GM18873 (cell line): ENCODE results near the gene SPDYE2.
A peak's percentile ranks its signal among the peaks of the same experiment; 100 is the strongest.
"Not testable (repeated sequence)": the region's sequence is repeated elsewhere in the genome, so short reads cannot be mapped to it uniquely, and the experiment has no call there.

Experiments used
- ATAC-seq: cut with Tn5 transposase; IDR thresholded peaks from one replicate; pipeline ENCODE4 v1.9.1; 2021; ENCODE audit warnings: mild to moderate bottlenecking, moderate library complexity, moderate number of reproducible peaks; ENCODE audit not compliant: unreplicated experiment, low FRiP score

SPDYE2 gene

DNA sequence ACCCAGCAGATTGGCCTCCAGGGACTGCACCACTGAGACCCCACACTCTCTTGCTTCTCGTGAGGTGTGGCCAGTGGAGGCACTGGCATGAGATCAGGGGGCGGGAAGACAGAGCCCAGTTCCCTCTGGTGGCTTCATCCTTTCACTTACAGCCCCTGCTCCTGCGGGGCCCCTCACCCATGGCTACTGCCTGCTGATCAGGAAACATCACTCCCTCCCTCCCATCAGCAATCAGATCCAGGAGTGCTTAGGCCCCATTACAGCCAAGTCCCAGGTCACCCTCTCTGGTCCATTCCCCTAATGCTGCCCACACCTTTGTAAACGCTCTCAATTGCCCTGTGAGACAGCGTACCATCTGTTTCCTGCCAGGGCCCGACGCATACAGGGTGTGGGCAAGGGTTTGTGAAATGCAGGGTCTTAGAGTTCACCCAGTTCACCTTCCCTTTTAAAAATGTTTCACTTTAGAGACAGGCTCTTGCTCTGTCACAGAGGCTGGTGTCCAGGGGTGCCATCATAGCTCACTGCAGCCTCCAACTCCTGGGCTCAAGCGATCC lies 15.9 kb upstream of the SPDYE2 start:
- ATAC-seq = not testable (repeated sequence)

DNA sequence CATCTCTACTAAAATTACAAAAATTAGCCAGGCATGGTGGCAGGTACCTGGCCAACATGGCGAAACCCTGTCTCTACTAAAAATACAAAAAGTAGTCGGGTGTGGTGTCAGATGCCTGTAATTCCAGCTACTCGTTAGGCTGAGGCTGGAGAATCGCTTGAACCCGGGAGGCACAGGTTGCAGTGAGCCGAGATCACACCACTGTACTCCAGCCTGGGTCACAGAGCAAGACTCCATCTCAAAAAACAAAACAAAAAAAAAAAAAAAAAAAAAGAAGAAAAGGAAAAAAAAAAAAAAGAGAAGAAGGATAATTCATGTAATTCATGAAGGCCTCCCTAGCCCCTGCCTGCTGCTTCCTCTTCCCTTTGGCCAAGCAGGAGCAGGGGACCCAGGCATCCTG lies 10.4 kb upstream of the SPDYE2 start:
- ATAC-seq = not testable (repeated sequence)

DNA sequence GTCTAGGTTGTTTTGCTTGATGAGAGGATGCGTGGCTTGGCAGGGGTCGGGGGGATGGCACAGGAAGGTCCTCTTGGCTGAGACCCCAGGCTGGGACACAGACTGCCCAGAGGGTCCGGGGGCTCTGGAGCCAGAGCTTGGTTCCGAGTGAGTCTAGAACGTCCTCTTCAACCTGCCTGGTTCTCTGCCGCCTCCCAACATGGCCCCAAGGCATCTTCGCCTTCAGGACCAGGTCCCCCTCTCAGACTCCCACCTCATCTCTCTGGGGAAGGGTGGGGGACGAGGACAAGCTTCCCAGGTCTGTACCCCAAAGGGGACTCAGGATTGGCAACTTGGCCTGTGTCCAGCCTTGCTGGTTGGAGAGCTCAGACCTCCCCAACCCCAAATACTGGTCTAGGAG lies 8.9 kb upstream of the SPDYE2 start:
- not testable (repeated sequence) for ATAC-seq

DNA sequence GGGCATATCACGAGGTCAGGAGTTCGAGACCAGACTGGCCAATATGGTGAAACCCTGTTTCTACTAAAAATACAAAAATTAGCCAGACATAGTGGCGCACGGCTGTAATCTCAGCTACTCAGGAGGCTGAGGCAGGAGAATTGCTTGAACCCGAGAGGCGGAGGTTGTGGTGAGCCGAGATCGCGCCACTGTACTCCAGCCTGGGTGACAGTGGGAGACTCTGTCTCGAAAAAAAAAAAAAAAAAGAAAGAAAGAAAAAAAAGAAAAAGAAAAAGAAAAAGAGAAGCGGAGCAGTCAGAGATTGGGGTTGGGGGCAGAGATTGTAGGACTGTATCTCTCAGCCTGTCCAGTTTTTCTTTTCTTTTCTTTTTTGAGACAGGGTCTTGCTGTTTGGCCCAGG lies 8.3 kb upstream of the SPDYE2 start:
- not testable (repeated sequence) for ATAC-seq

DNA sequence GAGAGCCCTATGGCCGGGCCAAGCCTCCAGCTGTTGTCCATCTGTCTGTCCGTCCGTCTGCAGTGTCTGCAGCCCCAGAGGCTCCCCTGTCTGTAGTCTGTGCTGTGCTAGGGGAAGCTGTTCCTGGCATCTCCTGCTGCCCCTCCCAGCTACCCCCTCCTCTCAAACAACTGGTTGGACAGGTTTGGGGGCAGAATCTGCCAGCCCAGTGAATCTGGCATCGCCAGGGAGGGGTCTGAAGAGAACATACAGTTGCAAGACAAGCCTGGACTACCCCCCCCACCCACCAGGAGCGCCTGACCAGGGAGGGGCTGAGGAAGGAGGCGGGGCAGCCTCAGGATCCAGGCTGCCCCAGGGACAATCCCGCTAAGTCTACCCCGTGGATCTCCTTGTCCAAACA lies 7.4 kb upstream of the SPDYE2 start, which contains the start of gene UPK3BL2:
Gene UPK3BL2 (minus strand): TSS at position 101 of the 400 bp plus-strand sequence. CDS start 60 bp downstream, at position 41.
- ATAC-seq = not testable (repeated sequence)

DNA sequence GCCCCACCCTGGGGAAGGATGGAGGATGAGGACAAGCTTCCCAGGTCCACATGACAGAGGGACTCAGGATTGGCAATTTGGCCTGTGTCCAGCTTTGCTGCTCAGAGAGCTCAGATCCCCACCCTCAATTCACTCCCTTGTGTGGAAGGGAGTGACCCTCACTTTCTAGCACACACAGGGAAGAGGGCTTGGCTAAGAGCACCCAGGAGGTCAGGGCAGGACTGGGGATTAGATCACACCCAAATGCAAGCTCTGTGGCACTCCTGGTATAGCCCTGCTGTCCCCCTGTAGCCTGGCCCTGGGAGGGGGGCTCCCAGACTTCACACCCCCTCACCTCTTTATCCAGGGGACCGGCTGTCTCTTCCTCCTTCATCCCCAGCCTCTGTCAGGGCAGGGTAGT lies 6.7 kb upstream of the SPDYE2 start:
- not testable (repeated sequence) for ATAC-seq

DNA sequence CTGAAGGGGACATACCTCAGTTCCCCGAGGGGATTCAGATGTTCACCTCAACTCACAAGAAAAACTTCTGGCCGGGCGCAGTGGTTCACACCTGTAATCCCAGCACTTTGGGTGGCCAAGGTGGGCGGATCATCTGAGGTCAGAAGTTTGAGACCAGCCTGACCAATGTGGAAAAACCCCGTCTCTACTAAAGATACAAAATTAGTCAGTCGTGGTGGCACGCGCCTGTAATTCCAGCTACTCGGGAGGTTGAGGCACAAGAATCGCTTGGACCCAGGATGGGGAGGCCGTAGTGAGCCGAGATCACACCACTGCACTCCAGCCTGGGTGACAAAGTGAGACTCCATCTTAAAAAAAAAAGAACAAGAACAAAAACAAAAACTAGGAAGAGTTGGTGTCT lies 5.7 kb upstream of the SPDYE2 start:
- not testable (repeated sequence) for ATAC-seq

- ATAC-seq = peak; percentile 72
These were observed 4.7 kb upstream of the SPDYE2 start for GRCh38 chr7:102546353-102546752.

- not testable (repeated sequence) for ATAC-seq
These were observed 17.6 kb downstream of the SPDYE2 start for GRCh38 chr7:102568620-102569019.

- ATAC-seq = peak; percentile 94
These were observed 21.5 kb downstream of the SPDYE2 start, which contains the start of gene POLR2J3 for GRCh38 chr7:102572261-102573239. Gene POLR2J3 (minus strand): TSS chr7:102572583. CDS start chr7:102572521, 62 bp downstream.

GRCh38 chr7:102574607-102575006 lies 23.6 kb downstream of the SPDYE2 start:
- ATAC-seq = not testable (repeated sequence)

GRCh38 chr7:102576363-102576762 lies 25.3 kb downstream of the SPDYE2 start:
- not testable (repeated sequence) for ATAC-seq

DNA sequence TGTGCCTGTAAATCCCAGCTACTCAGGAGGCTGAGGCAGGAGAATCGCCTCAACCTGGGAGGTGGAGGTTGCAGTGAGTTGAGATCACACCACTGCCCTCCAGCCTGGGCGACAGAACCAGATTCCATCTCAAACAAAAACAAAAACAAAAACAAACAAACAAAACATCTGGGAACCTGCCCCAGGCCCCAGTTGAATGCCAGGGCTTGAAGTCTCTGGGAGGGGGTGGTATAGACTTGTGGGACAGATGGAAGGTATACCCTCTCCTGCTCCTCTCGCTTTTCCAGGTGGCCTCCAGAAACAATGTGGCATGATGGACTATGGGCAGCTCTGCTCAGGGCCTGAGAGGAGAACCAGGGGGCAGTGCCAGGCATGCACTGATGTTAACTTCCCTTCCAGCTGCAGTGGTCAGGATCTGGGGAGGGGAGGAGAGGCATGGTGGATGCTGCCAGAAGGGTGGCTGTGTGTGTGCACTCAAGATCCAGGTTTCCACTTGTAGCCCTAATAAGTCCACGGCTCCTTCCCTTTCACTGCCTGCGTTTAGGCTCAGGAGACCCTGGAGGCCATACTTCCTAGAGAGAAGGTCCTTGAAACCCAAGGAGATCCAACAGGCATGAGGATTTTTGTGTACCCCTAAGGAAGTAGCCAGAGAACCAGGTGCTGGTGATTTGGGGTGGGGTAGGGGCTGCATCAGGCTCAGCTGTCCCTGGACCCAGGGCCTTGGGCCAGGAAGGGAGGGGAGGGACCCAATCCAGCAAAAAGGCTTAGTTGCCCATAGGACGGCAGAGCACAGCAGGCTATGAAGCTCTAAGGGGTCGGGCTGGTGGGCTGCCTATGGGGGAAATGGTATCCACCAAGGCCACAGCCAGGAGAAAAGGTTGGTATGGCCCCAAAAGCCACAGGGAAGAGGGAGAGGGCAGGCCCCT lies 26.6 kb downstream of the SPDYE2 start:
- ATAC-seq = not testable (repeated sequence)

DNA sequence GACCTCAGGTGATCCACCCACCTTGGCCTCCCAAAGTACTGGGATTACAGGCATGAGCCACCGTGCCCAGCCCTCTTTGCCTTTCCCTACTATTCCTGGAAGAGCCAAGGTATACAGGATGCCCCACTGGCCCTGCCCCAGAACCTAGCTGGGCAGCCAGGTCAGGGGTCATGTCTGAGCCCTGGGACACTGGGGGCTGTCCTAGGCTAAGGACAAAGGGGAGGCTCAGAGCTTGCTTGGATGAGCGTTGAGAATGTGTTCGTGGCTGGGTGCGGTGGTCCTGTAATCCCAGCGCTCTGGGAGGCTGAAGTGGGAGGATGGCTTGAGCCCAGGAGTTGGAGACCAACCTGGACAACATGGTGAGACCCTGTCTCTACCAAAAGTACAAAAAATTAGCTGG lies 27.5 kb downstream of the SPDYE2 start:
- not testable (repeated sequence) for ATAC-seq

DNA sequence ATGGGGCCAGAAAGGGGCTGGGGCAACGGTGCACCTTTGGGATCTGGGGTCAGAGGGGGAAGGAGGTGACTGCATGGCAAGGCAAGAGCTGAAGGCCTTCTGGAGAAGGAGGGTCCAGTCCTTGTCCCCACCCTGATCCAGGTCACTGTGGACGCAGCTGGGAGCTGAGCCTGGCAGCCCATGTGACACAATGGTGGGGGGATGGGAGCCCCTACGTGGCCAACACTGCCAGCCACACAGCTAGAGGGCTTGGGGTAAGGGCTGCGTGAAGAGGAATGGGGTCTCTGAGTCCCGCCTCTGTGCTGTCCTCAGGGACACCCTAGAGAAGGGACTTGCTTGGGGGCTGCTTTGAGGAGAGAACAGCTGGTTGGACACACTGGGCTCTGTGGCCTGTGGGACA lies 30.7 kb downstream of the SPDYE2 start:
- ATAC-seq = not testable (repeated sequence)

DNA sequence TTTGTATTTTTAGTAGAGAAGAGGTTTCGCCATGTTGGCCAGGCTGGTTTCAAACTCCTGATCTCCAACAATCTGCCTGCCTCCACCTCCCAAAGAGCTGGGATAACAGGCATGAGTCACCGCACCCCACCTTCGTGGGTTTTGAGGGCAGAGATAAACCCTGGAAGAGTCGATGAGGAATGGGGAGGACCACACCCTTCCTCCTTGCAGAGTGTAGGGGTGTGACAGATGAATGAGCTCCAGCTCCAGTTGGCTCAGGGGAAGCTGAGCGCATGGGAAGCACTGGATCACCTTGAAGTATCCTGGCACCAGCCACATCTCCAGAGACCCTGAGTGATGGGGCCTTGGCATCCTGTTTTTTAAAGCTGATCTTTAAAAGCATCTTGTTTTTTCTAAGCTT lies 32.5 kb downstream of the SPDYE2 start:
- not testable (repeated sequence) for ATAC-seq

GRCh38 chr7:102589857-102590256 lies 38.8 kb downstream of the SPDYE2 start:
- not testable (repeated sequence) for ATAC-seq

DNA sequence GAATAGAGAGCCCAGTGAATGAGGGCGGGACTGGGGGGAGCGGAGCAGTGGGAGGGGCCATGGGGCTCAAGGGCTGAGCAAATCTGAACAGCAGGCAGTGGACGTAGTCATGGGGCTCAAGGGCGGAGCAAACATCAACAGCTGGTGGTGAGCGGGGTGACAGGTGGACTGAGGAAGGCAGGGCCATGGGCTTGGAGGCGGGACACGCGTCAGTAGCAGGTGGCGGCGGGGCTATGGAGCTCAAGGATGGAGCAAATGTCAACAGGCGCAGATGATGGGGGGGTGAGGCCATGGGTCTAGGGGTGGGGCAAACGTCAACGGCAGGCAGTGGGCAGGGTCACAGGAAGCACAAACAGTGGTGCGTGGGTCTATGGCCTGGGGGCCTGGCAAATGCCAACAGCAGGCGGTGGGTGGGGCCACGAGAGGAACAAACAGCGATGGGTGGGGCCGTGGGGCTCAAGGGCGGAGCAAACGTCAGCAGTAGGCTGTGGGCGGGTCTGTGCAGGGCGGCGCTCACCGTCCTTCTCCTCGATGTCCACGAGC lies 41.5 kb downstream of the SPDYE2 start:
- peak; percentile 45 for ATAC-seq

GRCh38 chr7:102593637-102594334 lies 42.8 kb downstream of the SPDYE2 start:
- peak; percentile 38 for ATAC-seq
